Fibroblast of mammary gland (primary cell): ENCODE measurements around the gene ARFIP1.

ENCODE experiments used
- DNase-seq: peaks from one replicate; pipeline ENCODE4 v3.0.0-alpha.2; 2010; ENCODE audit warnings: low read depth
- H3K4me3 ChIP-seq: 2 replicates; pipeline ENCODE4 v1.5.1; 2011; ENCODE audit warnings: low read depth, mild to moderate bottlenecking, low read length, moderate library complexity; ENCODE audit not compliant: control insufficient read depth
- CTCF ChIP-seq: conservative IDR thresholded peaks from 2 replicates; pipeline ENCODE4 v1.5.1; 2011; ENCODE audit warnings: low read depth, low read length, inconsistent platforms; ENCODE audit not compliant: control insufficient read depth, insufficient read depth

The ARFIP1 gene

GRCh38 chr4:152805818-152806217 is 26.1 kb downstream of the ARFIP1 start:
- no peak for DNase-seq
- no peak overlapping the region for H3K4me3 ChIP-seq
- TF ChIP-seq CTCF = no peak

- no peak for TF ChIP-seq CTCF
- no peak overlapping the region for H3K4me3 ChIP-seq
- DNase-seq = no peak
Measured at GRCh38 chr4:152806501-152807125, 26.9 kb downstream of the ARFIP1 start.

GRCh38 chr4:152807294-152807829 is 27.6 kb downstream of the ARFIP1 start:
- peak; percentile 75 for DNase-seq
- H3K4me3 ChIP-seq = no peak overlapping the region
- no peak for TF ChIP-seq CTCF

GRCh38 chr4:152808670-152809069 is 28.9 kb downstream of the ARFIP1 start:
- no peak for TF ChIP-seq CTCF
- no peak overlapping the region for H3K4me3 ChIP-seq
- DNase-seq = no peak

- no peak overlapping the region for H3K4me3 ChIP-seq
- no peak for TF ChIP-seq CTCF
- DNase-seq = no peak
Measured at GRCh38 chr4:152810715-152811287, 31.0 kb downstream of the ARFIP1 start.

- DNase-seq = peak; percentile 65
- no peak overlapping the region for H3K4me3 ChIP-seq
- no peak for TF ChIP-seq CTCF
Measured at GRCh38 chr4:152815078-152815477, 35.3 kb downstream of the ARFIP1 start.
